Neural cell (in vitro differentiated cells): ENCODE measurements around the gene PLCH1. TPM values are rescaled to one million over a fixed set of nuclear protein-coding genes. Genes with fewer than 3 reads are reported as not detected.

Source experiments
- H2AFZ ChIP-seq: fragments of 200-600, 300-800 bp; sonication (generic), shearing (Covaris generic); 2 replicates; pipeline ENCODE4 v1.6.0; 2014; ENCODE audit warnings: low read depth, mild to moderate bottlenecking, antibody characterized with exemption, low read length, moderate library complexity
- H3F3A ChIP-seq: fragments of 200-600 bp; shearing (Covaris generic); 2 replicates; pipeline ENCODE4 v1.6.1; 2016; ENCODE audit warnings: mild to moderate bottlenecking, moderate library complexity, mixed read lengths, antibody characterized with exemption, low read length; ENCODE audit not compliant: insufficient read depth, poor library complexity, severe bottlenecking
- H3K27ac ChIP-seq: fragments of 200-600, 300-800 bp; sonication (generic), shearing (Covaris generic); 2 replicates; pipeline ENCODE4 v1.5.1; 2014; ENCODE audit warnings: mild to moderate bottlenecking, low read length, moderate library complexity
- H3K27me3 ChIP-seq: fragments of 300-800, 200-600 bp; sonication (generic), shearing (Covaris generic); 2 replicates; pipeline ENCODE4 v1.6.0; 2014; ENCODE audit warnings: mild to moderate bottlenecking, low read depth, low read length, moderate library complexity; ENCODE audit not compliant: insufficient read depth
- H3K36me3 ChIP-seq: fragments of 300-800, 200-600 bp; sonication (generic), shearing (Covaris generic); 2 replicates; pipeline ENCODE4 v1.5.1; 2014; ENCODE audit warnings: mild to moderate bottlenecking, antibody characterized with exemption, low read length, moderate library complexity; ENCODE audit not compliant: insufficient read depth
- H3K4me2 ChIP-seq: fragments of 300-800, 200-600 bp; sonication (generic), shearing (Covaris generic); 2 replicates; pipeline ENCODE4 v1.6.0; 2014; ENCODE audit warnings: mild to moderate bottlenecking, low read length
- H3K4me3 ChIP-seq: fragments of 300-800, 200-600 bp; sonication (generic), shearing (Covaris generic); 2 replicates; pipeline ENCODE4 v1.5.1; 2014; ENCODE audit warnings: mild to moderate bottlenecking, low read length, moderate library complexity
- H3K79me2 ChIP-seq: fragments of 200-600 bp; shearing (Covaris generic); replicated peaks from 2 replicates; pipeline ENCODE4 v1.6.0; 2014; ENCODE audit warnings: mild to moderate bottlenecking, low read length, moderate library complexity; ENCODE audit not compliant: insufficient read depth
- H3K9ac ChIP-seq: fragments of 300-800, 200-600 bp; sonication (generic), shearing (Covaris generic); 2 replicates; pipeline ENCODE4 v1.6.1; 2016; ENCODE audit warnings: mild to moderate bottlenecking, low read length, mixed read lengths
- H3K9me2 ChIP-seq: fragments of 200-600 bp; shearing (Covaris generic); 2 replicates; pipeline ENCODE4 v1.6.1; 2016; ENCODE audit warnings: mild to moderate bottlenecking, low read length, mixed read lengths; ENCODE audit not compliant: insufficient read depth
- H3K9me3 ChIP-seq: fragments of 200-600, 300-800 bp; sonication (generic), shearing (Covaris generic); 2 replicates; pipeline ENCODE4 v1.6.1; 2016; ENCODE audit warnings: mild to moderate bottlenecking, mixed run types, low read length, moderate library complexity, mixed read lengths
- H4K20me1 ChIP-seq: fragments of 200-600 bp; shearing (Covaris generic); 2 replicates; pipeline ENCODE4 v1.6.1; 2016; ENCODE audit warnings: mild to moderate bottlenecking, mixed run types; ENCODE audit not compliant: insufficient read depth
- CTCF ChIP-seq: fragments of 450-650 bp; IDR thresholded peaks from 2 replicates; pipeline ENCODE4 v1.5.1; 2014; ENCODE audit warnings: antibody characterized with exemption, mild to moderate bottlenecking, moderate library complexity; ENCODE audit not compliant: poor library complexity, severe bottlenecking
- EP300 ChIP-seq: fragments of 450-650 bp; conservative IDR thresholded peaks from 2 replicates; pipeline ENCODE4 v1.6.1; 2014; ENCODE audit warnings: antibody characterized with exemption, mild to moderate bottlenecking, moderate library complexity; ENCODE audit not compliant: poor library complexity, severe bottlenecking
- EZH2 ChIP-seq: fragments of 200-600, 300-800 bp; shearing (Covaris generic), sonication (generic); IDR thresholded peaks from 2 replicates; pipeline ENCODE4 v1.6.1; 2014; ENCODE audit warnings: antibody characterized with exemption, low read length, borderline replicate concordance, mild to moderate bottlenecking; ENCODE audit not compliant: insufficient read depth, poor library complexity, severe bottlenecking
- MXI1 ChIP-seq: fragments of 450-650 bp; conservative IDR thresholded peaks from 2 replicates; pipeline ENCODE4 v1.6.1; 2014; ENCODE audit warnings: antibody characterized with exemption, mild to moderate bottlenecking; ENCODE audit not compliant: poor library complexity, severe bottlenecking
- POLR2AphosphoS5 ChIP-seq: IDR thresholded peaks from 2 replicates; pipeline ENCODE4 v1.6.1; 2012
- RAD21 ChIP-seq: fragments of 450-650 bp; conservative IDR thresholded peaks from 2 replicates; pipeline ENCODE4 v1.6.1; 2014; ENCODE audit warnings: antibody characterized with exemption, mild to moderate bottlenecking, moderate library complexity
- REST ChIP-seq: IDR thresholded peaks from 2 replicates; pipeline ENCODE4 v1.6.1; 2012; ENCODE audit warnings: borderline replicate concordance
- SMC3 ChIP-seq: fragments of 450-650 bp; conservative IDR thresholded peaks from 2 replicates; pipeline ENCODE4 v1.6.1; 2014; ENCODE audit warnings: antibody characterized with exemption, mild to moderate bottlenecking, moderate library complexity; ENCODE audit not compliant: poor library complexity
- TAF1 ChIP-seq: IDR thresholded peaks from 2 replicates; pipeline ENCODE4 v1.6.1; 2012; ENCODE audit warnings: low read depth
- polyA plus RNA-seq: library from polyadenylated mRNA; depleted of rRNA; stranded (reverse); fragments of >200 nt; gene quantifications from 2 replicates; pipeline ENCODE4 v1.2.3, GENCODE V29; 2014

PLCH1 gene
- polyA plus RNA-seq, 1 donor from 2014 or later, result 13.5 TPM

GRCh38 chr3:155772801-155773200, 27.9 kb upstream of the PLCH1 start:
- no peak overlapping the region for H3K4me2 ChIP-seq
- no peaks in the 10 kb centered on the region for H4K20me1 ChIP-seq
- H3K9me2 ChIP-seq, result no peaks in the 10 kb centered on the region
- H3K9me3 ChIP-seq, result no peaks in the 10 kb centered on the region
- H3K4me3 ChIP-seq, result no peak overlapping the region
- no peak overlapping the region for H2AFZ ChIP-seq
- TF ChIP-seq RAD21 (no peak), TAF1 (no peak), REST (no peak), EP300 (no peak), SMC3 (no peak)
- H3K79me2 ChIP-seq, result no peaks in the 10 kb centered on the region
- no peak overlapping the region for H3K9ac ChIP-seq
- no peaks in the 10 kb centered on the region for H3K27me3 ChIP-seq
- H3F3A ChIP-seq, result no peaks in the 10 kb centered on the region
- H3K36me3 ChIP-seq, result no peaks in the 10 kb centered on the region
- no peak overlapping the region for H3K27ac ChIP-seq

- Histone ChIP-seq H3K9me3 (no peaks in the 10 kb centered on the region), H3K9me2 (no peaks in the 10 kb centered on the region), H2AFZ (no peak overlapping the region), H3K4me3 (no peak overlapping the region), H3K79me2 (no peaks in the 10 kb centered on the region), H3F3A (no peaks in the 10 kb centered on the region), H3K36me3 (no peaks in the 10 kb centered on the region), H3K4me2 (no peak overlapping the region), H4K20me1 (no peaks in the 10 kb centered on the region), H3K9ac (no peak overlapping the region), H3K27me3 (no peaks in the 10 kb centered on the region), H3K27ac (no peak overlapping the region)
- TF ChIP-seq SMC3, result no peak
- TF ChIP-seq RAD21, result no peak
- TF ChIP-seq EZH2, result no peak
- no peak for TF ChIP-seq CTCF
- TF ChIP-seq EP300, result no peak
- no peak for TF ChIP-seq POLR2AphosphoS5
- no peak for TF ChIP-seq REST
- TF ChIP-seq MXI1, result no peak
- no peak for TF ChIP-seq TAF1
These were observed 26.3 kb upstream of the PLCH1 start for GRCh38 chr3:155771126-155771525.
